ENCODE data around the gene PLD4. TPM values are rescaled to one million over a fixed set of nuclear protein-coding genes. Genes with fewer than 3 reads are reported as not detected.

The PLD4 gene
- total and polyA plus RNA-seq, 2 of the 8 experiments (the other 6 are each of a cell fraction or from before 2014, with no cell fraction given), result 0.05 TPM; not detected in 1

DNA sequence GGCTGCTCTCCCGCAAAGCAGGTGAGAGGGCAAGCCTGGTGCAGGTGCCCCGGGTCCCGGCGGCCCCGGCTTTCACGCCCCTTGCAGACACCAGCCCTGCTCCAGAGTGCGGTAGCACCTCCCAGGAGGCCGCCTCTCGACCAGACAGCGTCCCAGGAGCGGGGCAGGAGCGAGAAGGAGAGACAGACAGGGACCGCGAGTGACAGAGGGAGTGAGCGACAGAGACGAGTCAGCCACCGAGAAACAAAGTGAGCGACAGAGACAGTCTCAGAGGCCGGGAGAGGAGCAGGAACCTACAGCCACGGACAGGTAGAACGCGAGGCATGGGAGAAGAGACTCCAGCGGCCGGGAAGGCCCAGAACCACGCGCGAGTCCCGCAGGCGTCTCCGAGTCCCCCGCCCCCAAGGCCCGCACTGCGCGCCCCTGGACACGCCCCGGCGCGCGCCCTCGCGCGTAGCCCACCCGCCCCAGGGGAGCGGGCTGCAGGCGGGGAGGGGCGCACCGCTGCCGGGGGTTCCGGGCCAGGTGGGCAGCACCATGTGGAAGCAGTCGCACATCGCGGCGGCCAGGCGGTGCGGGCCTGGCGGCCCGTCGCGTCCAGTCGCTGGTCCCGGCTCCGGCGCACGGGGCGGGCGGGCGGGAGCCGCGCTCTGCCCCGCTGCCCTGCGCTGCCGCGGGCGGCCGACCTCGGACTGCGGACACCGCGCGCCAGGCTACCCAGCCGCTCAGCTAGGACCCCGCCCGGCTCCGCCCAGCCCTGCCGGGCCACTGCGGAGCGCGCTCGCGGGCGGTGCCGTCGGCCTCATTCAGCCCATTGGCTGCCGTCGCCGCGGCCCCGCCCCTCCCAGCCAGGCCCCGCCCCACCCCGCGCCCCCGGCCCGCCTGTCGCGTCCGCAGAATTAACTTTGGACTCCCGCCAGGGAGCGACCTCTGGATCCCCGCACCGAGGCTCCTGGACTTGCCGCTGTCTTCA is 53.3 kb downstream of the PLD4 start, which contains the start of gene AHNAK2:
Gene AHNAK2, minus strand, starts transcription at position 694 of the 973 bp plus-strand sequence. Its CDS starts 137 bp downstream, at position 557.
- ChIA-PET POLR2A (ENCODE audit: partially characterized antibody) (interaction anchor here (0.5 kb wide), 1 partner anchor 41 kb away, joined by 3 read pairs; no protein-coding TSS in a partner anchor), CTCF (ENCODE audit: partially characterized antibody) (interaction anchor here (0.6 to 11.5 kb wide), 3 partner anchors 10 to 67 kb away, joined by 3 to 161 read pairs (median 3); no protein-coding TSS in a partner anchor)
- Histone ChIP-seq H3K79me2 (ENCODE audit: control insufficient read depth in 1 of 2, insufficient read depth in 2 of 2, low read length in 2 of 2) (no peaks in the 10 kb centered on the region), H3K4ac (replicated peaks; ENCODE audit: insufficient read length, low read depth, low read length) (no peak within 1 kb of the TSS), H2AFZ (ENCODE audit: low read length) (0 out of 2 replicates have a peak within 1 kb of the TSS, but pooled peaks have one; percentile 34), H3K18ac (ENCODE audit: extremely low read depth, low read length) (no peak within 1 kb of the TSS; the same call in 1 of the 2 replicates), H3K56ac (replicated peaks; ENCODE audit: insufficient read length, low read depth, low read length) (no peak within 1 kb of the TSS), H3K27ac (ENCODE audit: low read depth, low read length) (no peak within 1 kb of the TSS), H2BK15ac (ENCODE audit: low read length) (no peak within 1 kb of the TSS), H4K8ac (ENCODE audit: extremely low read depth, insufficient read depth, low read length) (peak within 1 kb of the TSS; percentile 62), H4K20me1 (replicated peaks in 1 of 2; ENCODE audit: control insufficient read depth in 1 of 2, insufficient read depth in 2 of 2, low read length in 2 of 2) (peaks cover 4 to 13% of the 10 kb centered on the region in 2 experiments), H3K9ac (replicated peaks in 1 of 4; ENCODE audit: extremely low read depth in 1 of 4, low read depth in 3 of 4, low read length in 3 of 4) (no peak within 1 kb of the TSS), H3K23ac (ENCODE audit: insufficient read length) (no peak within 1 kb of the TSS), H4K5ac (ENCODE audit: insufficient read length, low read depth, low read length) (no peak within 1 kb of the TSS), H3K4me3 (ENCODE audit: extremely low read depth in 1 of 4, insufficient read depth in 2 of 4, low read depth in 3 of 4, low read length in 4 of 4) (peak within 1 kb of the TSS; percentile 27 to 63 (median 47)), H3K4me2 (ENCODE audit: insufficient read depth in 1 of 2, low read depth in 2 of 2, low read length in 2 of 2) (peak within 1 kb of the TSS; percentile 60 to 90), H2BK5ac (ENCODE audit: low read depth, low read length) (no peak within 1 kb of the TSS), H2BK12ac (ENCODE audit: low read depth, low read length) (0 out of 2 replicates have a peak within 1 kb of the TSS, but pooled peaks have one; percentile 50), H3K4me1 (replicated peaks in 1 of 4; ENCODE audit: control insufficient read depth in 3 of 4, insufficient read depth in 4 of 4, low read length in 3 of 4) (peaks cover 0 to 13% (median 9%) of the 10 kb centered on the region in 4 experiments; a peak in 5 of 7 replicates), H2AK5ac (ENCODE audit: low read depth, low read length) (0 out of 2 replicates have a peak within 1 kb of the TSS, but pooled peaks have one; percentile 56), H3K36me3 (ENCODE audit: control insufficient read depth in 2 of 4, insufficient read depth in 4 of 4, low read length in 3 of 4) (no peaks in the 10 kb centered on the region; a peak in 1 of 8 replicates), H2BK120ac (replicated peaks; ENCODE audit: low read depth, low read length) (no peak within 1 kb of the TSS), H3K27me3 (replicated peaks in 1 of 4; ENCODE audit: control insufficient read depth in 3 of 4, extremely low read depth in 1 of 4, insufficient read depth in 3 of 4, low read length in 3 of 4) (peaks cover 18 to 38% (median 31%) of the 10 kb centered on the region in 4 experiments), H3K23me2 (ENCODE audit: low read depth, low read length) (peaks cover 10% of the 10 kb centered on the region; the same call in 1 of the 2 replicates), H3K9me3 (ENCODE audit: insufficient read depth in 2 of 2, low read depth in 1 of 2, low read length in 1 of 2) (no peaks in the 10 kb centered on the region), H2BK20ac (ENCODE audit: low read length) (no peak within 1 kb of the TSS), H3K79me1 (ENCODE audit: low read depth, low read length) (no peaks in the 10 kb centered on the region), H4K91ac (replicated peaks; ENCODE audit: insufficient read length, low read length) (no peak within 1 kb of the TSS), H3K14ac (ENCODE audit: insufficient read length) (no peak within 1 kb of the TSS)
- 6% methylated on average over 38 of the region's 111 CpGs; no CpG with 5 or more reads in 1 of the 2 experiments for WGBS, 2 experiments (ENCODE audit: extremely low coverage in 1 of 2, insufficient coverage in 1 of 2, insufficient read length in 1 of 2, insufficient replicate concordance in 2 of 2, low coverage in 1 of 2, low lambda C conversion rate in 2 of 2, missing lambda C conversion rate in 1 of 2)
- FAIRE-seq (no peak), DNase-seq (ENCODE audit: low read depth in 1 of 2, low spot score in 2 of 2) (peak; percentile 59 to 88)
- TF ChIP-seq HDAC6 (IDR thresholded peaks at IDR 0.05; ENCODE audit: low read depth, low read length), result no peak
- no peak for TF ChIP-seq HDAC2 (IDR thresholded peaks at IDR 0.05; ENCODE audit: borderline replicate concordance in 1 of 2, low read depth in 2 of 2, low read length in 2 of 2)
- TF ChIP-seq TAF7 (optimal IDR thresholded peaks at IDR 0.05; ENCODE audit: borderline replicate concordance, low read depth, low read length), result peak; percentile 84
- peak; percentile 93 for TF ChIP-seq TAF1 (IDR thresholded peaks at IDR 0.05; ENCODE audit: low read depth, low read length)
- TF ChIP-seq POU5F1 (IDR thresholded peaks at IDR 0.05; ENCODE audit: low read depth, low read length), result no peak
- peak; percentile 74; the same call in 1 of the 2 replicates for TF ChIP-seq TBP (IDR thresholded peaks at IDR 0.05; ENCODE audit: low read depth, low read length)
- TF ChIP-seq JUN (IDR thresholded peaks at IDR 0.05; ENCODE audit: low read depth, low read length), result no peak
- no peak for TF ChIP-seq TEAD4 (IDR thresholded peaks at IDR 0.05; ENCODE audit: low read depth, low read length)
- TF ChIP-seq RFX5 (IDR thresholded peaks at IDR 0.05; ENCODE audit: borderline replicate concordance, low read depth, low read length), result no peak
- TF ChIP-seq CREB1 (IDR thresholded peaks at IDR 0.05), result no peak
- TF ChIP-seq, protein P1, sequence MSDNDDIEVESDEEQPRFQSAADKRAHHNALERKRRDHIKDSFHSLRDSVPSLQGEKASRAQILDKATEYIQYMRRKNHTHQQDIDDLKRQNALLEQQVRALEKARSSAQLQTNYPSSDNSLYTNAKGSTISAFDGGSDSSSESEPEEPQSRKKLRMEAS (IDR thresholded peaks at IDR 0.05), result no peak

Data from H1 (cell line).